Measurements from ENCODE around the gene DRD4.
"Not testable (repeated sequence)": the region's sequence is repeated elsewhere in the genome, so short reads cannot be mapped to it uniquely, and the experiment has no call there.

The DRD4 gene

GRCh38 chr11:643849-644738 lies 7.0 kb downstream of the DRD4 start:
- DNase-seq: no peak

GRCh38 chr11:645536-645935 lies 8.5 kb downstream of the DRD4 start:
- DNase-seq: peak in 32 of 56 donors; percentile 3 to 87 (median 48)

- DNase-seq: no peak
These were observed 9.1 kb downstream of the DRD4 start for GRCh38 chr11:646214-646613.

GRCh38 chr11:647672-648158 lies 10.6 kb downstream of the DRD4 start:
- not testable (repeated sequence) for DNase-seq

GRCh38 chr11:650482-650881 lies 13.4 kb downstream of the DRD4 start:
- no peak for DNase-seq

GRCh38 chr11:653136-653535 lies 16.1 kb downstream of the DRD4 start:
- not testable (repeated sequence) for DNase-seq

GRCh38 chr11:653837-654236 lies 16.8 kb downstream of the DRD4 start:
- no peak for DNase-seq

- DNase-seq: not testable (repeated sequence)
These were observed 17.4 kb downstream of the DRD4 start for GRCh38 chr11:654444-654843.

- DNase-seq: no peak
These were observed 18.1 kb downstream of the DRD4 start for GRCh38 chr11:655036-655726.

- DNase-seq: no peak
These were observed 19.4 kb downstream of the DRD4 start for GRCh38 chr11:656426-656825.

GRCh38 chr11:656866-657265 lies 19.8 kb downstream of the DRD4 start:
- no peak for DNase-seq

- DNase-seq: no peak
These were observed 20.6 kb downstream of the DRD4 start for GRCh38 chr11:657691-658126.

GRCh38 chr11:659532-660085 lies 22.5 kb downstream of the DRD4 start:
- DNase-seq: no peak

- no peak for DNase-seq
These were observed 23.2 kb downstream of the DRD4 start for GRCh38 chr11:660281-660680.

- DNase-seq: no peak
These were observed 23.8 kb downstream of the DRD4 start for GRCh38 chr11:660681-661444.

- peak in 45 of 56 donors; percentile 10 to 81 (median 44) for DNase-seq
These were observed 25.7 kb downstream of the DRD4 start for GRCh38 chr11:662689-663274.

- no peak for DNase-seq
These were observed 28.1 kb downstream of the DRD4 start for GRCh38 chr11:665062-665703.

GRCh38 chr11:665704-666281 lies 28.7 kb downstream of the DRD4 start:
- DNase-seq: no peak

GRCh38 chr11:673866-674265 lies 36.8 kb downstream of the DRD4 start:
- DNase-seq: no peak

- DNase-seq: no peak
These were observed 37.3 kb downstream of the DRD4 start for GRCh38 chr11:674406-674805.
